Keratinocyte (primary cell): ENCODE results near the gene C1orf167.

Experiments
- EZH2 ChIP-seq: IDR thresholded peaks from one replicate; pipeline ENCODE4 v1.6.1; 2012; ENCODE audit warnings: inconsistent platforms, mild to moderate bottlenecking, low read length, moderate library complexity
- TF ChIP-seq, protein P1 (sequence below), 3 experiments: IDR thresholded peaks in 1 of 3; conservative IDR thresholded peaks in 1 of 3; optimal IDR thresholded peaks in 1 of 3; 2 replicates in 2 of 3; 3 replicates in 1 of 3; pipeline versions ENCODE3 to v1.5.1; 2011; ENCODE audit warnings: low read length in 3 of 3, mild to moderate bottlenecking in 3 of 3, moderate library complexity in 2 of 3, control low read depth in 1 of 3, inconsistent platforms in 1 of 3; ENCODE audit not compliant: insufficient read depth in 2 of 3; ENCODE audit errors: extremely low read depth in 1 of 3

- TF ChIP-seq, protein P1, sequence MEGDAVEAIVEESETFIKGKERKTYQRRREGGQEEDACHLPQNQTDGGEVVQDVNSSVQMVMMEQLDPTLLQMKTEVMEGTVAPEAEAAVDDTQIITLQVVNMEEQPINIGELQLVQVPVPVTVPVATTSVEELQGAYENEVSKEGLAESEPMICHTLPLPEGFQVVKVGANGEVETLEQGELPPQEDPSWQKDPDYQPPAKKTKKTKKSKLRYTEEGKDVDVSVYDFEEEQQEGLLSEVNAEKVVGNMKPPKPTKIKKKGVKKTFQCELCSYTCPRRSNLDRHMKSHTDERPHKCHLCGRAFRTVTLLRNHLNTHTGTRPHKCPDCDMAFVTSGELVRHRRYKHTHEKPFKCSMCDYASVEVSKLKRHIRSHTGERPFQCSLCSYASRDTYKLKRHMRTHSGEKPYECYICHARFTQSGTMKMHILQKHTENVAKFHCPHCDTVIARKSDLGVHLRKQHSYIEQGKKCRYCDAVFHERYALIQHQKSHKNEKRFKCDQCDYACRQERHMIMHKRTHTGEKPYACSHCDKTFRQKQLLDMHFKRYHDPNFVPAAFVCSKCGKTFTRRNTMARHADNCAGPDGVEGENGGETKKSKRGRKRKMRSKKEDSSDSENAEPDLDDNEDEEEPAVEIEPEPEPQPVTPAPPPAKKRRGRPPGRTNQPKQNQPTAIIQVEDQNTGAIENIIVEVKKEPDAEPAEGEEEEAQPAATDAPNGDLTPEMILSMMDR (optimal IDR thresholded peaks at IDR 0.05 in 1 of 3, IDR thresholded peaks at IDR 0.05 in 1 of 3, conservative IDR thresholded peaks at IDR 0.05 in 1 of 3; ENCODE audit: extremely low read depth in 1 of 3, insufficient read depth in 2 of 3, low read length in 3 of 3) = no peak
- no peak for TF ChIP-seq EZH2
Observed at GRCh38 chr1:11782127-11782708, 20.2 kb downstream of the C1orf167 start.
